GM19438 (cell line): ENCODE measurements around the gene LZTFL1.

Source experiments
- ATAC-seq: cut with Tn5 transposase; IDR thresholded peaks from one replicate; pipeline ENCODE4 v1.9.1; 2021; ENCODE audit warnings: low read depth; ENCODE audit not compliant: unreplicated experiment

LZTFL1 gene

GRCh38 chr3:45841757-45842491 lies at the start of gene LZTFL1:
TSS of gene LZTFL1 (minus strand) at chr3:45842119. CDS start at chr3:45841991, 128 bp downstream.
- ATAC-seq = peak; percentile 89

GRCh38 chr3:45890405-45890804 lies 48.5 kb upstream of the LZTFL1 start:
- ATAC-seq = no peak

- ATAC-seq = no peak
Observed at GRCh38 chr3:45889337-45889736, 47.4 kb upstream of the LZTFL1 start.

- no peak for ATAC-seq
Observed at GRCh38 chr3:45887759-45888511, 46.0 kb upstream of the LZTFL1 start.

GRCh38 chr3:45887285-45887684 lies 45.4 kb upstream of the LZTFL1 start:
- ATAC-seq = no peak

GRCh38 chr3:45885979-45886705 lies 44.2 kb upstream of the LZTFL1 start, which contains the start of gene CCR9:
TSS of gene CCR9 (plus strand) at chr3:45886543. CDS start at chr3:45894934, 8,391 bp downstream.
- no peak for ATAC-seq

- ATAC-seq = no peak
Observed at GRCh38 chr3:45884368-45885201, 42.7 kb upstream of the LZTFL1 start.

- ATAC-seq = no peak
Observed at GRCh38 chr3:45881078-45882022, 39.4 kb upstream of the LZTFL1 start.

- ATAC-seq = no peak
Observed at GRCh38 chr3:45880725-45881077, 38.8 kb upstream of the LZTFL1 start.

GRCh38 chr3:45878124-45878523 lies 36.2 kb upstream of the LZTFL1 start:
- ATAC-seq = no peak

GRCh38 chr3:45874677-45875346 lies 32.9 kb upstream of the LZTFL1 start:
- no peak for ATAC-seq

- no peak for ATAC-seq
Observed at GRCh38 chr3:45873638-45874037, 31.7 kb upstream of the LZTFL1 start.

- no peak for ATAC-seq
Observed at GRCh38 chr3:45873036-45873435, 31.1 kb upstream of the LZTFL1 start.

- ATAC-seq = no peak
Observed at GRCh38 chr3:45872569-45872968, 30.6 kb upstream of the LZTFL1 start.

GRCh38 chr3:45871780-45872179 lies 29.9 kb upstream of the LZTFL1 start:
- no peak for ATAC-seq

GRCh38 chr3:45870099-45870498 lies 28.2 kb upstream of the LZTFL1 start:
- ATAC-seq = no peak

GRCh38 chr3:45869638-45870037 lies 27.7 kb upstream of the LZTFL1 start:
- no peak for ATAC-seq

- ATAC-seq = no peak
Observed at GRCh38 chr3:45868650-45869049, 26.7 kb upstream of the LZTFL1 start.

- no peak for ATAC-seq
Observed at GRCh38 chr3:45868213-45868612, 26.3 kb upstream of the LZTFL1 start.
